ENCODE data around the gene VSTM2L. TPM values are rescaled to one million over a fixed set of nuclear protein-coding genes. Genes with fewer than 3 reads are reported as not detected.
A peak's percentile ranks its signal among the peaks of the same experiment; 100 is the strongest.

The VSTM2L gene
- total and polyA plus RNA-seq, 2 of the 13 experiments (the other 11 are each of a cell fraction or from before 2014, with no cell fraction given): not detected

GRCh38 chr20:37881601-37882343 lies 21.2 kb upstream of the VSTM2L start (continued):
- TF ChIP-seq ZSCAN30 (CRISPR knock-in tag; IDR thresholded peaks at IDR 0.05) (no peak), ZNF383 (CRISPR knock-in tag; IDR thresholded peaks at IDR 0.05; ENCODE audit: borderline replicate concordance) (no peak), TMF1 (CRISPR knock-in tag; IDR thresholded peaks at IDR 0.05; ENCODE audit: low read depth) (no peak), ZNF263 (CRISPR knock-in tag; IDR thresholded peaks at IDR 0.05) (0 out of 2 replicates have a peak, but pooled peaks have one; percentile 3), ZZZ3 (CRISPR knock-in tag; IDR thresholded peaks at IDR 0.05; ENCODE audit: borderline replicate concordance) (0 out of 2 replicates have a peak, but pooled peaks have one; percentile 44), HMGA1 (CRISPR knock-in tag; conservative IDR thresholded peaks at IDR 0.05) (no peak), NBN (conservative IDR thresholded peaks at IDR 0.05) (no peak), ZC3H4 (CRISPR knock-in tag; IDR thresholded peaks at IDR 0.05; ENCODE audit: borderline replicate concordance) (no peak; the same call in 1 of the 2 replicates), HES4 (CRISPR knock-in tag; IDR thresholded peaks at IDR 0.05; ENCODE audit: borderline replicate concordance) (no peak), SCMH1 (CRISPR knock-in tag; IDR thresholded peaks at IDR 0.05; ENCODE audit: borderline replicate concordance) (no peak), ZNF678 (CRISPR knock-in tag; IDR thresholded peaks at IDR 0.05) (0 out of 2 replicates have a peak, but pooled peaks have one; percentile 66), STAT5B (CRISPR knock-in tag; IDR thresholded peaks at IDR 0.05) (no peak), FOXK2 (IDR thresholded peaks at IDR 0.05) (no peak), ZFP90 (CRISPR knock-in tag; IDR thresholded peaks at IDR 0.05; ENCODE audit: borderline replicate concordance) (no peak), ZNF570 (CRISPR knock-in tag; IDR thresholded peaks at IDR 0.05; ENCODE audit: borderline replicate concordance) (no peak), IKZF4 (CRISPR knock-in tag; IDR thresholded peaks at IDR 0.05; ENCODE audit: borderline replicate concordance, low read depth, not compliant biosample characterization) (no peak), MTF2 (CRISPR knock-in tag; IDR thresholded peaks at IDR 0.05; ENCODE audit: borderline replicate concordance) (peak; percentile 89; the same call in 1 of the 2 replicates), MEF2D (CRISPR knock-in tag; IDR thresholded peaks at IDR 0.05) (no peak), LCORL (IDR thresholded peaks at IDR 0.05) (no peak), LCORL (CRISPR knock-in tag; IDR thresholded peaks at IDR 0.05) (no peak), ZKSCAN1 (IDR thresholded peaks at IDR 0.05; ENCODE audit: low read length) (no peak), GATAD2A (CRISPR knock-in tag; IDR thresholded peaks at IDR 0.05) (no peak), FOXM1 (CRISPR knock-in tag; IDR thresholded peaks at IDR 0.05) (no peak), ZBTB33 (CRISPR knock-in tag; IDR thresholded peaks at IDR 0.05) (no peak), HMG20A (CRISPR knock-in tag; IDR thresholded peaks at IDR 0.05; ENCODE audit: borderline replicate concordance) (no peak), ZNF235 (CRISPR knock-in tag; IDR thresholded peaks at IDR 0.05; ENCODE audit: borderline replicate concordance) (no peak)
- TF ChIP-seq, protein P1, sequence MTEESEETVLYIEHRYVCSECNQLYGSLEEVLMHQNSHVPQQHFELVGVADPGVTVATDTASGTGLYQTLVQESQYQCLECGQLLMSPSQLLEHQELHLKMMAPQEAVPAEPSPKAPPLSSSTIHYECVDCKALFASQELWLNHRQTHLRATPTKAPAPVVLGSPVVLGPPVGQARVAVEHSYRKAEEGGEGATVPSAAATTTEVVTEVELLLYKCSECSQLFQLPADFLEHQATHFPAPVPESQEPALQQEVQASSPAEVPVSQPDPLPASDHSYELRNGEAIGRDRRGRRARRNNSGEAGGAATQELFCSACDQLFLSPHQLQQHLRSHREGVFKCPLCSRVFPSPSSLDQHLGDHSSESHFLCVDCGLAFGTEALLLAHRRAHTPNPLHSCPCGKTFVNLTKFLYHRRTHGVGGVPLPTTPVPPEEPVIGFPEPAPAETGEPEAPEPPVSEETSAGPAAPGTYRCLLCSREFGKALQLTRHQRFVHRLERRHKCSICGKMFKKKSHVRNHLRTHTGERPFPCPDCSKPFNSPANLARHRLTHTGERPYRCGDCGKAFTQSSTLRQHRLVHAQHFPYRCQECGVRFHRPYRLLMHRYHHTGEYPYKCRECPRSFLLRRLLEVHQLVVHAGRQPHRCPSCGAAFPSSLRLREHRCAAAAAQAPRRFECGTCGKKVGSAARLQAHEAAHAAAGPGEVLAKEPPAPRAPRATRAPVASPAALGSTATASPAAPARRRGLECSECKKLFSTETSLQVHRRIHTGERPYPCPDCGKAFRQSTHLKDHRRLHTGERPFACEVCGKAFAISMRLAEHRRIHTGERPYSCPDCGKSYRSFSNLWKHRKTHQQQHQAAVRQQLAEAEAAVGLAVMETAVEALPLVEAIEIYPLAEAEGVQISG (CRISPR knock-in tag; IDR thresholded peaks at IDR 0.05): no peak
- TF ChIP-seq, protein P2, sequence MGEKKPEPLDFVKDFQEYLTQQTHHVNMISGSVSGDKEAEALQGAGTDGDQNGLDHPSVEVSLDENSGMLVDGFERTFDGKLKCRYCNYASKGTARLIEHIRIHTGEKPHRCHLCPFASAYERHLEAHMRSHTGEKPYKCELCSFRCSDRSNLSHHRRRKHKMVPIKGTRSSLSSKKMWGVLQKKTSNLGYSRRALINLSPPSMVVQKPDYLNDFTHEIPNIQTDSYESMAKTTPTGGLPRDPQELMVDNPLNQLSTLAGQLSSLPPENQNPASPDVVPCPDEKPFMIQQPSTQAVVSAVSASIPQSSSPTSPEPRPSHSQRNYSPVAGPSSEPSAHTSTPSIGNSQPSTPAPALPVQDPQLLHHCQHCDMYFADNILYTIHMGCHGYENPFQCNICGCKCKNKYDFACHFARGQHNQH (CRISPR knock-in tag; IDR thresholded peaks at IDR 0.05): no peak

Measured in HepG2 (cell line).